Measurements from ENCODE around the gene PPP3CB. TPM values are rescaled to one million over a fixed set of nuclear protein-coding genes. Genes with fewer than 3 reads are reported as not detected.

The PPP3CB gene
- total RNA-seq, 6 experiments from 2014 or later: 10.9 to 13.6 (median 13.5) TPM

- Histone ChIP-seq H3K27ac (no peak overlapping the region), H3K36me3 (peaks cover 0 to 10% (median 0%) of the 10 kb centered on the region in 4 donors), H3K4me1 (peaks cover 0 to 30% (median 0%) of the 10 kb centered on the region in 4 donors), H3K27me3 (no peaks in the 10 kb centered on the region), H3K9me3 (no peaks in the 10 kb centered on the region), H3K4me3 (no peak overlapping the region)
- WGBS (ENCODE audit: insufficient coverage, low coverage, low lambda C conversion rate, missing lambda C conversion rate): 63% methylated on average over 4 of the region's 4 CpGs
- TF ChIP-seq, protein P1, sequence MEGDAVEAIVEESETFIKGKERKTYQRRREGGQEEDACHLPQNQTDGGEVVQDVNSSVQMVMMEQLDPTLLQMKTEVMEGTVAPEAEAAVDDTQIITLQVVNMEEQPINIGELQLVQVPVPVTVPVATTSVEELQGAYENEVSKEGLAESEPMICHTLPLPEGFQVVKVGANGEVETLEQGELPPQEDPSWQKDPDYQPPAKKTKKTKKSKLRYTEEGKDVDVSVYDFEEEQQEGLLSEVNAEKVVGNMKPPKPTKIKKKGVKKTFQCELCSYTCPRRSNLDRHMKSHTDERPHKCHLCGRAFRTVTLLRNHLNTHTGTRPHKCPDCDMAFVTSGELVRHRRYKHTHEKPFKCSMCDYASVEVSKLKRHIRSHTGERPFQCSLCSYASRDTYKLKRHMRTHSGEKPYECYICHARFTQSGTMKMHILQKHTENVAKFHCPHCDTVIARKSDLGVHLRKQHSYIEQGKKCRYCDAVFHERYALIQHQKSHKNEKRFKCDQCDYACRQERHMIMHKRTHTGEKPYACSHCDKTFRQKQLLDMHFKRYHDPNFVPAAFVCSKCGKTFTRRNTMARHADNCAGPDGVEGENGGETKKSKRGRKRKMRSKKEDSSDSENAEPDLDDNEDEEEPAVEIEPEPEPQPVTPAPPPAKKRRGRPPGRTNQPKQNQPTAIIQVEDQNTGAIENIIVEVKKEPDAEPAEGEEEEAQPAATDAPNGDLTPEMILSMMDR (IDR thresholded peaks at IDR 0.05): no peak
- no peak for TF ChIP-seq POLR2A (IDR thresholded peaks at IDR 0.05)
- intact Hi-C loops (cut with DNase I): no loop called here
- no peak for ATAC-seq
- DNase-seq: no peak
Measured at GRCh38 chr10:73408978-73409521, 86.8 kb downstream of the PPP3CB start.

- Histone ChIP-seq H3K9me3 (no peaks in the 10 kb centered on the region), H3K4me3 (no peak overlapping the region), H3K27me3 (no peaks in the 10 kb centered on the region), H3K27ac (no peak overlapping the region), H3K4me1 (peaks cover 0 to 30% (median 0%) of the 10 kb centered on the region in 4 donors), H3K36me3 (peaks cover 0 to 10% (median 0%) of the 10 kb centered on the region in 4 donors)
- WGBS (ENCODE audit: insufficient coverage, low coverage, low lambda C conversion rate, missing lambda C conversion rate): 90% methylated on average over 4 of the region's 5 CpGs
- intact Hi-C loops (cut with DNase I): no loop called here
- TF ChIP-seq, protein P1 (IDR thresholded peaks at IDR 0.05): no peak
- no peak for TF ChIP-seq POLR2A (IDR thresholded peaks at IDR 0.05)
- DNase-seq (no peak), ATAC-seq (no peak)
Measured at GRCh38 chr10:73408061-73408460, 87.8 kb downstream of the PPP3CB start.

- no peaks in the 10 kb centered on the region for H3K27me3 ChIP-seq
- peaks cover 0 to 10% (median 0%) of the 10 kb centered on the region in 4 donors for H3K36me3 ChIP-seq
- 78% methylated on average over 1 of the region's 1 CpG for WGBS (ENCODE audit: insufficient coverage, low coverage, low lambda C conversion rate, missing lambda C conversion rate)
- no peak for TF ChIP-seq POLR2A (IDR thresholded peaks at IDR 0.05)
- TF ChIP-seq, protein P1 (IDR thresholded peaks at IDR 0.05): no peak
- H3K9me3 ChIP-seq: no peaks in the 10 kb centered on the region
- intact Hi-C loops (cut with DNase I): no loop called here
- ATAC-seq (no peak), DNase-seq (no peak)
- H3K4me3 ChIP-seq: no peak overlapping the region
- H3K4me1 ChIP-seq: peaks cover 0 to 30% (median 0%) of the 10 kb centered on the region in 4 donors
- H3K27ac ChIP-seq: no peak overlapping the region
Measured at GRCh38 chr10:73407495-73407894, 88.3 kb downstream of the PPP3CB start.

- Histone ChIP-seq H3K9me3 (no peaks in the 10 kb centered on the region), H3K27ac (no peak overlapping the region), H3K27me3 (no peaks in the 10 kb centered on the region), H3K4me3 (no peak overlapping the region), H3K4me1 (peaks cover 0 to 23% (median 0%) of the 10 kb centered on the region in 4 donors), H3K36me3 (peaks cover 0 to 10% (median 0%) of the 10 kb centered on the region in 4 donors)
- no peak for DNase-seq
- TF ChIP-seq, protein P1 (IDR thresholded peaks at IDR 0.05): no peak
- TF ChIP-seq POLR2A (IDR thresholded peaks at IDR 0.05): no peak
- WGBS (ENCODE audit: insufficient coverage, low coverage, low lambda C conversion rate, missing lambda C conversion rate): 89% methylated on average over 5 of the region's 5 CpGs
- ATAC-seq: no peak
- intact Hi-C loops (cut with DNase I): no loop called here
Measured at GRCh38 chr10:73406846-73407245, 89.0 kb downstream of the PPP3CB start.
